ENCODE results near the gene EZH1.
"Not testable (repeated sequence)": the region's sequence is repeated elsewhere in the genome, so short reads cannot be mapped to it uniquely, and the experiment has no call there.

Gene EZH1

DNA sequence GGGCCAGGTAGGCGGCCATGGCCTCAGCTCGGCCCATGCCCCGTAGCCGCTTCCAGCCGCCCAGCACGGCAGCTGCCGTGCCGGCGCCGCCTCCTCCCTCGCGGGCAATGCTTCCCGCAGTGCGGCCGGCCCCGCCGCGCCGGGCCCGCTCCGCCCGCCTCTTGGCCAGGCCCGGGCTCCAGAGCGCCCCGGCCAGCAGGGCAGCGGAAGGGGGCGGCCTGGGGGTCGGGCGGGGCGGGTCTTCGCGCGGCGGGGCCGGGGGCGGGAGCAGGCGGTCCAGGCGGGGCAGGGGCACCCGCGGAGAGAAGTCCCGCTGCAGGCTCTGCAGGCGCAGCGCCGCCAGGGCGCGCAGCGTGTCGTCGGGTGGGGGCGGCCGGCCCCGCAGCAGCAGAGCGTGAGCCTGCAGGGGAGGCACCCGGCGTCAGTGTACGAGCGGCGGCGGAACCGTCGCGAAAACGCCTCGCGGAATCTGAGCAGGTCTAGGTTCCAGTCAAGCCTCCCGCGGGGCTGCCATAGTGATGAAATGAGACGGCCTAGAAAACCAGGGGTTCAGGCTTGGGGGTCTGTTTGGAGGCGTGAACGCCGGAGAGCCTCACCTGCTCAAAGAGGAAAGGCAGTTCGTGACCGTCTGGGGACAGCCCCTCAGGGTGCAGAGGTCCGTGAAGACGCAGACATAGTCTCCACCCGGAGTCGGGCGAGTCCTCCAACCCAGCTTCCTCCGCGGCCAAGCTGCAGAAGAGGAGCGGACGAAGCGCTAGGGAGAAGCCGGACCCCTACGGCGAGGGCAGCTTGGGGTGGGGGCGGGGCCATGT, 74.7 kb downstream of the EZH1 start:
- DNase-seq (ENCODE audit: low read depth in 2 of 2) = no peak

DNA sequence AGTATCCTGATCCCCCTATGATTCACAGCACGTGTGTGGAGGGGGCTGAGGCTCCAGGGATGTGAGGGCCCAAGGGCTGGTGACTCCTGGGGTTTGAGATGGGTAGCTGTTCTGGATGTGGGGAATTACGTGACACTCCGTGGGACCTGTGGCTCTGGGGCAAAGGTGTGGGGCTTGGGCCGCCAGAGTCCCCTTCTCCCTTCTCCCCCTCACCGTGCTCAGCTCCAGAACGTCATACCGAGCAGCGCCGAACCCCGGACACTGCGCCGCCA, 75.2 kb downstream of the EZH1 start:
- no peak for DNase-seq (ENCODE audit: low read depth in 2 of 2)

DNA sequence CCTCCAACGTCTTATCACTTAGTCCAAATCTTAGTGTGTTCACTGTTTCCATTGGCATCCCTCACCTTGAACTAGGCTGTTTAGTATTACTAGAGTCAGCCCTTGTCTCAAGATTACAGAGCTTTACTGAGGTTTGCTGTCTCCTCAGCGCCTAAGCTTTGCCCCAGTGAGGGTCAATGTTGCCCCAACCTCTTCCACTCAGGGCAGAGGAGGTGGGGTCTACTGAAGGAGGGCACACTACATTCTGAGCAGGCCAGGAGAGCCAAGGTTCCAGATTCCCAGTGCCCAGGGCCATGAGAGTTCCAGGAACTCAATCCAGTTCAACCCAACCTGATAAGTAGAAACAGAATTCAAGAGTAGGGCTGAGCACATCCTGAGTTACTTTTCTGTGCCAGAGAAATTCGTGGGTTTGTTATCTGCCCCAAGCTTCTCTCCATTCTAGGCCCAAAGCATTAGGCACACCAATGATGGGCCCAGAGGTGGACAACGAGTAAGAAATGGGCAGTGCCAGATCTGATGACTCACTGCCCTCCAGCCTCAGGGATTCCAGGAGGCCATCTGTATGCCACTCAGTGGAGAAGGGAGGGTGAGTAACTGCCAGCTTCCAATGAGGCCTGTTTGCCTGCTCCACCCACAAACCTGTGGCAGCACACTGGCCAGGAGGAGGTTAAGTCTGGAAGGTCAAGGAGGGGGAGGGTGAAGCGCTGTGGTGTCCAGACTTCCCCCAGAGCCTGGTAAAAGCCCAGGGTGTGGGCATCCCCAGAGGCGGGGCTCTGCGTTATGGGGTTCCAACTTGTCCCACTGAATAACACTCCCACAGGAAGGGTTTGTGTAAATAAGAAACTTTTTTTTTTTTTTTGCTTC, 77.5 kb downstream of the EZH1 start:
- DNase-seq (ENCODE audit: low read depth in 2 of 2) = no peak

DNA sequence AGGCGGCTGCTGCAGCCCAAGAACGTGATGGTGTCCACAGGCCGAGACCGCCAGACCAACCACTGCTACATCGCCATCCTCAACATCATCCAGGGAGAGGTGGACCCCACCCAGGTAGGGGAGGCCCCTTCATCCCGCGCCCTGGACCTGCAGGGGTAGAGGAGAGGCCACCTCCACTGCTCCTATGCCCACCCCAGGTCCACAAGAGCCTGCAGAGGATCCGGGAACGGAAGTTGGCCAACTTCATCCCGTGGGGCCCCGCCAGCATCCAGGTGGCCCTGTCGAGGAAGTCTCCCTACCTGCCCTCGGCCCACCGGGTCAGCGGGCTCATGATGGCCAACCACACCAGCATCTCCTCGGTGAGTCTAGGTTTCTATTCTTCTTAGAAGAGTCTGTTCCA, 78.7 kb downstream of the EZH1 start:
- DNase-seq (ENCODE audit: low read depth in 2 of 2) = not testable (repeated sequence)

DNA sequence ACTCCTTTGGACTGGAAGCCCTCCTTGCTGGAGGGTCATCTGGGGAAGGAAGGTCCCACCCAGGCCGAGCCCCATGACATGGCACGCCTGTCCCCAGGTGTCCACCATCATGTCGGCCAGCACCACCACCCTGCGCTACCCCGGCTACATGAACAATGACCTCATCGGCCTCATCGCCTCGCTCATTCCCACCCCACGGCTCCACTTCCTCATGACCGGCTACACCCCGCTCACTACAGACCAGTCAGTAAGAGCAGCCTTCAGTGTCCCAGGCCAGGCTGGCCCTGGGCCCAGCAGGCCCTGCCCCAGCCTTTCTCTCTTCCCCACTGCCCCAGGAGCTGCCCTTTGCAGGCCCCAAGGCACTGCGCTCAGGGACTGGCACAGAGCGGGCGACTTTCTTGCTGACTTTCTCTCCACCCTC, 79.2 kb downstream of the EZH1 start:
- no peak for DNase-seq (ENCODE audit: low read depth in 2 of 2)

DNA sequence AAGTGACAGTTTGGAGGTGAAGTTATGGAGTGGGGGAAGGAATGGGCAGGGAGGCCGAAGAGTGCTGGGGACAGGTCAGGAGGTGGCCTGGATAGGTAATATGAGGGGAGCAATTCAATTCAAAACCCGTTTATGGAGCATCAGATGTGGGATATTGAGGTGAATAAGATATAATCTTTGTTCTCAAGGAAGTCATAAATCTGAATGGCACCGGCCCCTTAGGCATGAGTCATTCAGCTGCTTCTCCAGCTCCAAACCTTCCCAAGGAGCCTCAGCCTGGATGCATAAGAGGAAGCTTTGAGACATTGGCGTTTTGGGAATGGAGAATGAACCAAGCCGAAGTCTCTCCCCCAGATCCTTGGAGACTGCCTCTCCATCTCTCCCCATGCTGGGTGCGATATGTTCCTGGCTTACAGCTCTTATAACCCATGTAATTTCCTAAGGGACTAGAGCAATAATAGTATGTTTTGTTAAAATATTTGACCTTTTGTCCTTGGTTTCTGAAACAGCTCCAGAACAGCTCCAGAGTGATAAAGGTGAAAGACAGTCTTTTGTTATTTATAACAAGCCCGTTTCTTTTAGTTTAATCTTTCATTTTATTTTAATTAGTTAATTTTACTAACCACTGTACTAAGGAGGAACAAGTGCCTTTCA, 84.0 kb downstream of the EZH1 start:
- DNase-seq (ENCODE audit: low read depth in 2 of 2) = no peak

DNA sequence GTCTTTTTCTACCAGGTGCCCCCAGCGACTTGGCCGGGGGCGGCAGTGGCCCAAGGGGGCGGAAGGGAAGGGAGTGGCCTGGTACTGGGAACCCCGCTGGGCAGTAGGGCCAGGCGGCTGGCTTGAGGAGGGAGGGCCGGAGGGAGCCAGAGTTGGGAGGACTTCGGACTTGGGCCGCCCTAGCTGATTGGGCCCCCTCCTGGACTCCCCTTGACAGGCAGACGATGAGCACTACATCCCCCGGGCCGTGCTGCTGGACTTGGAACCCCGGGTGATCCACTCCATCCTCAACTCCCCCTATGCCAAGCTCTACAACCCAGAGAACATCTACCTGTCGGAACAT, 84.9 kb downstream of the EZH1 start:
- not testable (repeated sequence) for DNase-seq (ENCODE audit: low read depth in 2 of 2)

DNA sequence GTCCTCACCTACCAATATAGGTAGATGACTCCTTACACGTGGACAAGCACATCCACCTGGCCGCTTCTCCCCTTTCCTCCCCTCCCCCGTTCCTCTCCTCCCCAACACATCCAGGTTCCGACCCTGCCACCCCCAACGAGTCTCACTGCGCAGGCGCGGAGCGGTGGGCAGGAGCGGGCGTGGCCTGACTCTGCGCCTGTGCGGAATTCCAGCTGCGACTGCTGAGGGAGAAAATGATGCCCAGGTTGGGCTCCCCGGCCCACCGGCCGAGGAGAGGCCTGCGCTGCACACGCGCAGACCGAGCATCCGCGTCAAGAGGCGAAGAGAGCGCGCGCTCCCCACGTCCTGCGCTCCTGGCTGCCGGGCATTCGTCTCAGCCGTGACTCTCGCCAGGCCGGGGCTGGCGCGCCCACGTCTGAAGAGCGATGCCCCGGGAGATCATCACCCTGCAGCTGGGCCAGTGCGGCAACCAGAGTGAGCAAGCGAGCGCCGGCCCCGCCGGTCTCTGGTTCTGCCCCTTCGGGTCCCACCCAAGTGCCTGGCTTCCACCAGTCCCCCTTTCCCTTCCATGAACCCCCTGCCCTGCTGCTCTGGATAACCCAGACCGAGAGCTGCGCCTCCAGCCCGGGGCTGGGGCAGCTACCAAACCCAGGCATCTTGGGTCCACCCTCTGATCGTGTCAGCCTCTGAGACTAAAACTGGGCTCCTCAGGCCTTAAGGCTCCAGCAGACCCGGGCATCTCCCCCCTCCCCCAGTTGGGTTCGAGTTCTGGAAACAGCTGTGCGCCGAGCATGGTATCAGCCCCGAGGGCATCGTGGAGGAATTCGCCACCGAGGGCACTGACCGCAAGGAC, 85.5 kb downstream of the EZH1 start, which contains the start of gene TUBG2:
Gene TUBG2, plus strand, starts transcription at position 206 of the 853 bp plus-strand sequence. Its CDS starts 220 bp downstream, at position 426.
- peak; percentile 59 to 72 for DNase-seq (ENCODE audit: low read depth in 2 of 2)

DNA sequence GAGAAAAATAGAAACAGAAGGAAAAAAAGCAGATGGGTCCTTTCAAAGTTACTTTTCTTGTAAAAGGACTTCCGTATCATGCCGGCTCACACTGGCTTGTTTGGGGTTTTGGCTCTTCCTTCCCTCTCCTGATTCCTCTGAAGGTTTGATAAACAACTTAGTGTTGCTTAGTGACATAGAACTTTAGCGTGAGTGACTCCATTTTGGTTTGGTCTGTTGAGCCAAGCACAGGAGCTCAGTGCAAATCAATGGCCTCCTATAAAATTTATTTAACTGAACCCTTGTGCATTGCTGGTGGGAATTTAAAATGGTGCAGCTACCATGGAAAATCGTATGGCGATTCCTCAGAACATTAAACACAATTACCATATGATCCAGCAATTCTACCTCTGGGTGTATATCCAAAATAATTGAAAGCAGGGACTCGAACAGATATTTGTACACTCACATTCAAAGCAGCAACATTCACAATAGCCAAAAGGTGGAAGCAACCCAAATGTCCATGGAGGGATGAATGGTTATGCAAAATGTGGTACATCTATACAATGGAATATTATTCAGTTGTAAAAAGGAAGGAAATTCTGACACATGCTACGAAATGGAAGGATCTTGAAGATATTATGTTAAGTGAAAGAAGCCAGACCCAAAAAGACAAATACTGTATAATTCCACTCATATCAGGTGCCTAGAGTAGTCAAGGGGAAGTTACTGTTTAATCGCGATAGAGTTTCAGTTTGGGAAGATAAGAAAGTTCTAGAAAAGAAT, 86.8 kb downstream of the EZH1 start:
- no peak for DNase-seq (ENCODE audit: low read depth in 2 of 2)

DNA sequence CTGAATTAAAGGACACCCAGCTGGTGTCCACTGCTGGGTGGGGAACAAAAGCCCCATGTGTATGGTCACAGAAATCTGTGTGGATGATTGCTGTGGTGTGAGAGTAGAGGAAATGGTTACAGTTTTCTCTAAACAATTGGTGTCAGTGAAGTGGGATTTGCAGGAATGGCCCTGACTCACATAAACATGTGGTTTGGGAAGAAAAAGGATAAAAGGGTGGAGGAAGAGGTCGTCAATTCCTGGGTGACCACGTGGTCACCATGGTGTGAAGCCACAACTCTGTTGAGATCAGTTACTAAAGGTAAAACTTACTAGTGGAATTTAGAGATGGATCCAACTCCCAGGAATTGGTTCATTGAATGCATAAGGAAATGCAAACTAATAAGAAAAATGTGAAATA, 89.3 kb downstream of the EZH1 start:
- DNase-seq (ENCODE audit: low read depth in 2 of 2) = no peak

DNA sequence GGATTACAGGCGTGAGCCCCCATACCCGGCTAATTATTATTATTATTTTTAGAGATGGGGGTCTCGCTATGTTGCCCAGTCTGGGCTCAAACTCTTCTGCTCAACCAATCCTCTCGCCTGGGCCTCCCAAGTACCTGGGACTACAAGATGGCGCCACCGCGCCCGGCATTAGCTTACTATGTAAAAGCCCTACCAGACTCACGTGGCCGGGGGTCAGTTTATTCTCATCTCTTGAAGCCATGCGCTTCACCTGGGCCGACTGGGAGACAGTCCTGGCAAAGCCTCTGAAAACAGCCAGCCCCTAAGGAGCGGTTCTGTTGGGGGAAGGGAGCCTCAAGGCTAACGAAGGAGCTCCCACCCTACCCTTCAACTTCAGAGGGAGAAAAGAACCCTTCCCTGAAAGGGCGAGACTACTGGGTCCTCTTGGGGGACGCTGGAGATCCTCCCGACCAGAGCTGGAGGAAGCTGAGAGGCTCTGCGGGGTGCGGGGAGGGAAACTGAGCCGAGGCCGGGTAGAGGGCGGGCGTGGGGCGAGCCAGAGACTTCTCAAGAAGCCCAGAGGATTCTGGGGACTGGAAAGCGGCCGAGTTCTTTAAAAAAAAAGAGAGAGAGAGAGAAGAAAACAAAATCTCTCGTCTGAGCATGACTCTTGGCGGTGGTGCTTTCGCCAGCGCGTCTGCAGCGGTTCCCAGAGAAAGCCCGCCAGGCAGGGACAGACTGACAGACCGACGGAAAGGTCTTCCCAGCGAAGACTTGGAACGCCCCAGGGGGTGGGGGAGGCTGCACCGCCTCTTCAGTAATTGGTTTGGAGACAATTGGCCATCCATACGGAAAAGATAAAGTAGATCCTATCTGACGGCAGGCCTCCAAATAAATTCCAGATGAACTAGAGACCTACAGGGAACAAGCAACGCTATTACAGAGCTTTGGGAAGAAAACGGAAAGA, 91.4 kb downstream of the EZH1 start:
- no peak for DNase-seq (ENCODE audit: low read depth in 2 of 2)

DNA sequence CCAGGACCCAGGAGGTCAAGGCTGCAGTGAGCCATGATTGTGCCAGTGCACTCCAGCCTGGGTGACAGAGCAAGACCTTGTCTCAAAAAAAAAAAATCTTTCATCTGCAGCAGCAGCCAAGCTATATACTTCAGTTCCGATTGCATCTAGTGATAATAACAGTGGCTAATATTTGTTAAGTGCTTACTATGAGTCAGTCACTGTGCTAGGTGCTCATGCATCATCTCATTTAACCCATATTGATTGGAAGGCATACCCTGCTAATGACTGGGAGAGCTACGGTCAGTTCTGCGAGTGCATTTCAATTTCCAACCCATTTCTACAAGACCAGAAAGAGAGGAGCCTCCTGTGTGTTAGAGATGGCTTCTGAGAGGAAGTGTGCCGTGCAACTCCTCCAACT, 93.4 kb downstream of the EZH1 start:
- no peak for DNase-seq (ENCODE audit: low read depth in 2 of 2)
